DMS53 treated with DMSO at 0.1 percent for 48 hours (cell line): ENCODE results near the gene USP33.
"Not testable (repeated sequence)": the region's sequence is repeated elsewhere in the genome, so short reads cannot be mapped to it uniquely, and the experiment has no call there.

ENCODE experiments used
- DNase-seq: peaks from one replicate; lab custom pipeline; 2025; ENCODE audit not compliant: unreplicated experiment; lab: John Stamatoyannopoulos, UW

USP33 gene

DNA sequence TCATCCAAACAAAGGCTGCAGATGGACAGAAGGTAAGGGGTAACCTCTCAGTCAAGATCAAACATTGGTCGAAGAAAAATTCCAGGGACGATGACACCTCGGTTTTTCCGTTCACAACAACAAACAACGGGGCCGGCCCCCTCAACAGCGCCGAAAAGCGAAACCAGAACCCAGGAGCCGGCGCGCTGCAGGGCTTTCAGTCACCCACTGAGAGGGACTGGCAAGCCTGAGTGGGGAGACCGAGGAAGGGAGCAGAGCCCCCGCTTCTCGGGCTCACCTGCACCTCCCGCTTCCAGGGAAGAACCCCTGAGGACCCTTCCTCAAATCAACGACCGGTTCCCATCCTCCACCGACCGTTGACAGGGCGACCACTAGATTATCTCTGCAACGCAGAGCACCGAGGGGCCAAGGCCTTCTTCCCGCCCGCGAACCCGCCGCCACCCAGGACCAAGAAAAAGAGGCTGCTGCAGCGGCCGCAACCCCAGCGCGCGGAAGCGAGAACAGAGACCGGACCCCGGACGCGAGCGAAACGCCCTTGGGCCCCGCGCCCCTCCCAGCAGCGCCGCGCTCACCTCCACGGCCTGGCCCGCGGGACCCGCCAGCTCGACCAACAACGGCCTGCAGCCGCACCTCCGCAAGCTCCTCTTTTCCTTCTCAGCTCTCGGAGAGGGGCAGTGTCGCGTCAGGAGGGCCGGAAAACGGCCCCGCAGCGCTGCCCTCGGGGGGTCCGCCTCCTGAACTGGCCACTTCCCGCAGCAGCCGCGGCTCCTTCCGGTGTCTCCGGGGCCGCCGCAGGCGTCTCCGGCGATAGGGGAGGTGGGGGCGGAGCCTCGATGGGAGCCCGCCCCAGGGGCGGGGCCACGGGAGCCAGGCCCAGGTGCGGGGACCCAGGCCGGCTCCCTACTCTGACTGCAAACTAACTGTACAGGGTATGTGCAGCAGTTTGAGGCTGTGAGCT, at the start of gene USP33:
TSS of gene USP33 (minus strand) at position 782 of the 958 bp plus-strand sequence. CDS start 18,155 bp downstream, outside the sequence.
- peak; percentile 81 for DNase-seq

DNA sequence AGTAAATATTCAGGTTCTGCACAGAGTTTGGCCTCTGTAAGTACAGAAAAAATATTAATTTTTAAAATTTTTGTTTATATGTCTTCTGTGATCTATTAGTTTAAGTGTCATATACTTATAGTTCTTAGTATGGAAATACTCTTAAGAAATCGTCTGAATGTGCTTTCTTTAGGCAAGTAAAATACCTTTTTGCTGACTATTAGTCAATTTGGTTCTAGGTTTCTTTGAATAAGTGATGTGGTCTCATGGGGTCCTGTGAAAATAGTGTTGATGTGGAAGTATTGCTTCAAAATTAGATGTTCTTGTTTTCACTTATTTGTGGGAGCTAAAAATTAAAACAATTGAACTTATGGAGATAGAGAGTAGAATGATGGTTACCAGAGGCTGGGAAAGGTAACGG, 43.7 kb upstream of the USP33 start:
- DNase-seq = no peak

- DNase-seq = no peak
Observed at GRCh38 chr1:77802026-77802425, 42.4 kb upstream of the USP33 start.

DNA sequence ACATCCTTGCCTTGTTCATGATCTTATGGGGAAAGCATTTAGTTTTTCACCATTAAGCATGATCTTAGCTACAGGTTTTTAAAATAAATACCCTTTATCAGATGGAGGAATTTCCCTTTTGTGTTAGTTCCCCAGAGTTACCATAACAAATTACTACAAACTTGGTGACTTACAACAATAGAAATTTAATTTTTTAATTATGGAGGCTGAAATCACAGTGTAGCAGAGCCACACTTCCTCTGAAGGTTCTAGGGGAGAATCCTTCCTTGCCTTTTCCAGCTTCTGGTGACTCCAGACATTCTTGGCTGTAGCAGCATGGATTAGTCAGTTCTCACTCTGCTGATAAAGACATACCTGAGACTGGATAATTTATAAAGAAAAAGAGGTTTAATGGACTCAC, 38.3 kb upstream of the USP33 start:
- DNase-seq = no peak

DNA sequence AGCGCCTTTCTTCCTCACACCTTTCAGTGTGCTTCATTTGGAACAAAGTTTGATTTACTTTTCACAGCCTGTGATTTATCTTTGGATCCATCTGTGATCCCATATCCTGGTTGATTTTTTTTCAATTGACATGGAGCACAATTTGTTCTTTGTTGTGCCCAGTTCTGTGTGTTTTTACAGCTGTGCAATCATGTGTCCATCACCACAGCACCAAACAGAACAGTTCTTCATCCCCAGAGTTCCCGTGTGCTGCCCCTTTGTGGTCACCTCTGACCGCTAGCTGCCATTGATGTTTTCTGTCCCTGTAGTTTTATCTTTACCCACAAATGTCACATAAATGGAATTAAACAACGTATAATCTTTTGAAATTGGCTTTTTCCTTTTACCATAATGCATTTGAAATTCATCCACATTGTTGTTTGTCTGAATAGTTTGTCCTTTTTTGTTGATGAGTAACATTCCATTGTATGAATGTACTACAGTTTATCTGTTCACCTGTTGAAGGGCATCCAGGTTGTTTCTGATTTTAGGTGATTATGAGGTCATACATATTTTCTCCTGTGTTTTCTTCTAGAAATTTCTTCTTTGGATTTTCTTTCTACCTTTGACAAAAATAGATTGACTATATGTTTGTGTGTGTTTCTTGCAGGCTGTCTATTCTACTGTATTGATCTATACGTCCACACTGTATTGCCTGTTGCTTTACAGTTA, 37.2 kb upstream of the USP33 start:
- no peak for DNase-seq

DNA sequence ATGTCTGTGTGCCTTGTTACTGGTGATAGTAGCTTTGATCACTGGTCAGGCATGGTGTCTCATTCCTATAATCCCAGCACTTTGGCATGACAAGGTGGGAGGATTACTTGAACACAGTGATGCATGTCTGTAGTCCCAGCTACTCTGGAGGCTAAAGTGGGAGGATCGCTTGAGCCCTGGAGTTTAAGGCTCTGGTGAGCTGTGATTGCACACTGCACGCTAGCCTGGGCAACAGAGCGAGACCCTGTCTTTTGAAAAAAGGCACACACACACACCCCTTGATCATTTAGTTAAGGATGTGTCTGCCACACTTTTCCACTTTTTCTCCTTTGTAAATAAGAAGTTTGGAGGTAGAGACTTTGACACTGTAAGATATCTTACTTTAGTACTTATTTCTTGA, 34.9 kb upstream of the USP33 start:
- no peak for DNase-seq

- DNase-seq = not testable (repeated sequence)
Observed at GRCh38 chr1:77786093-77786741, 26.6 kb upstream of the USP33 start.

GRCh38 chr1:77783141-77783540, 23.5 kb upstream of the USP33 start:
- no peak for DNase-seq

DNA sequence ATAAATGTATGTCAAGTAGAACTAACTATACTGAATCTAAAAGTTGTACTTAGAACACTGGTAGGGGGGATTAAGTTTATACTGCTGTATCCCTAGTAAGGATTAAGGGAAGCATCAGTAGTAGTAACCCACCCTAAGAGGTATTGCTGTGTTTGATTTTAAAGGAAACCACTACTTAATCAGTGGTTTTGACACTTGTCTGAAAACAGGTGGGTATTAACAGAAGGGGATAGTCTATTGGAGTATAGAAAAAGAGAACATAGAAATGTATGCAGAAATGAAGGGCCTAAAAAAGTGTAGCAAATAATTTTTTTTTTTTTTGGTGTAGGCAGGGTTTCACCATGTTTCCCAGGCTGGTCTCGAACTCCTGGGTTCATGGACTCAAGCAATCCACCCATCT, 22.0 kb upstream of the USP33 start:
- DNase-seq = no peak

DNA sequence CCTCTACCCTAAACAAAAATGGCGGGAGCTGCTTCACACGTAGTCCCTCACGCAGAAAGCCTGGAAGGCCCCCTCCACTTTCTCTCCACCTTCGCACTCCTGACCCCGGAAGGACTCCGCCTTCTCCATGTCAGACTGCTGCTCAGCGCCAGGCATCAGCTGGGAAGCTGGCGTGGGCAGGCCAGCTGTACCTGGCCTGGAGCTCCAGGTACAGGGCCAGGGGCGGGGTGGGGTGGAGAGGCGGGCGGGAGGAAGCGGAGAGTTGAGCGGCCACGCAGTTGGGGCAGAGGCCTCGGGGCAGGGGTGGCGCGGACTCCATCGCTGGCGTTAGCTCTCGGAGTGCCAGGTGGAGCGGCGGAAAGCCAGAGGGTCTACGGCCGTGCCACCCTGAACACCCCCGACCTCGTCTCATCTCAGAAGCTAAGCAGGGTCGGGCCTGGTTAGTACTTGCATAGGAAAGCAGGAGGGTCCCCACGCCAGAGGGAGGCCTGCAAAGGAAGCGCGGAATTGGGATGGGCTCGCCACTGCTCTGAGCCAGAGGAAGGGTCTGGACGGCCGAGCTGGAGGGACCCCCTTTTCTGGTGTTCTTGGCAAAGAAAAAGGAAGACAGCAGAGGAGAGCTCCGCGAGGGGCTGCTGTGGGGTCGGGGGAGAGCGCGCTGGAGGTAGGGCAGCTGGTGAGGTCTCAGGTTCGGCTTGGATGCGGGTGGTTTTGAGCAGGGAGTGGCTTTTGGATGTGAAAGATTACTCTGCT, 20.1 kb upstream of the USP33 start, which contains the start of gene MIGA1:
TSS of gene MIGA1 (plus strand) at position 121 of the 753 bp plus-strand sequence. CDS start 3,604 bp downstream, outside the sequence.
- peak; percentile 98 for DNase-seq

DNA sequence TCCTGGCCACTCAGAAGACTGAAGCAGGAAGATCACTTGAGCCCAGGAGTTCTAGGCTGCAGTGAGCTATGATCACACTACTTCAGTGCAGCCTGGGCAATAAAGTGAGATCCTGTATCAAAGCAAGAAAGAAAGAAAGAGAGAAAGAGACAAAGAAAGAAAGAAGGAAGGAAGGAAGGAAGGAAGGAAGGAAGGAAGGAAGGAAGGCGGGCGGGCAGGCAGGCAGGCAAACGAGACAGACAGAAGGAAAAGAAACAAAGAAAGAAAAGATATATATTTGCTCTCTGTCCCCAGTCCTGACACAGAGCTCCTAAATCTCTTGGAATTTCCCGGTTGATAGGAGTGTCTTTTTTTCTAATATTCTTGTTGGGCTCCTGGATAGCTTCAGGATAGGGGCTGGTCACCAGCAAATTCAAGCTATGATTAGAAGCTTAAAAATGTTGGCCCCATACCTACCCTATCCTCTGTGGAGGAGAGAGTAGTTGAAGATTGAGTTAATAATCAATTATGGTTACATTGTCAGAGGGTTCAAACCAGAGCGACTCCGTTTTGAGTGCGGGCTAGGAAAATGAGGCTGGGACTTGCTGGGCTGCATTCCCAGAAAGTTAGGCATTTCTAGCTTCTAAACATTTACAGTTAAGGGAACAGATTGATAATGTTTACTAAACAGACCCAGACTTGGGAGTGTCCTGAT, 16.5 kb upstream of the USP33 start:
- no peak for DNase-seq

- no peak for DNase-seq
Observed at GRCh38 chr1:77768006-77768405, 8.4 kb upstream of the USP33 start.

DNA sequence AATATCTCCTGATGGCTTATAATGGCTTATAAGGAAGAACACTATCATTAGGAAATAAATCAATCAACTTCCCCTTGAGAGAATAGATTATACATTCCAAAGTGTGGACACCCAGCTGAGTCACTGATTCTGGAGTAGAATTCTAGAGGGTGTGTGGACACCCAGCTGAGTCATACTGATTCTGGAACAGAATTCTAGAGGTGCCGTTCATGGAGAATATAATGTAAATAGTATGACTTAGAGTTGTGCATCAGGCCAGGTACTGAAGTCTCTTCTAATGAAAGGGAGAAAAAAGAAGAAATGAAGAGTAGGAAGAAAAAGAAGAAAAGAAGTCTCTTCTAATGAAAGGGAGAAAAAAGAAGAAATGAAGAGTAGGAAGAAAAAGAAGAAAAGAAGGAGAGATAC, 2.4 kb upstream of the USP33 start:
- no peak for DNase-seq

DNA sequence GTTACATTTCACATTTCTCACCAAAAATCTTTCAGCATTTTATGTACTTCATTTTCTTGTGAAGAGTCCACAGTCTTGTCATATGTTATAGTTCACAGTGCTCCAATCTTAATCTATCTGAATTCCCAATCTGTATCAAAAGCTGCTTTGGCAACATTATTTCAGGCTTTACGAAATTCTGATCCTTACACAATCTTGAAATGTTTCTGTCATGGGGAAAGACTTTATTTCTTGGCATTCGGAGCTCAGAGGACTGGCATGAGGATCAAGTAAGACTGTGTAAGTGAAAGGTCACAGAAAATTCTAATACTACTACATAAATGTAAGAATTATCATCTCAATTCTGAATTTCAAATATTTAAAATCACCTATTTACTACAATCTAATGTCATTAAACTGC, 2.0 kb downstream of the USP33 start:
- no peak for DNase-seq

GRCh38 chr1:77757066-77757584, 2.5 kb downstream of the USP33 start:
- no peak for DNase-seq

DNA sequence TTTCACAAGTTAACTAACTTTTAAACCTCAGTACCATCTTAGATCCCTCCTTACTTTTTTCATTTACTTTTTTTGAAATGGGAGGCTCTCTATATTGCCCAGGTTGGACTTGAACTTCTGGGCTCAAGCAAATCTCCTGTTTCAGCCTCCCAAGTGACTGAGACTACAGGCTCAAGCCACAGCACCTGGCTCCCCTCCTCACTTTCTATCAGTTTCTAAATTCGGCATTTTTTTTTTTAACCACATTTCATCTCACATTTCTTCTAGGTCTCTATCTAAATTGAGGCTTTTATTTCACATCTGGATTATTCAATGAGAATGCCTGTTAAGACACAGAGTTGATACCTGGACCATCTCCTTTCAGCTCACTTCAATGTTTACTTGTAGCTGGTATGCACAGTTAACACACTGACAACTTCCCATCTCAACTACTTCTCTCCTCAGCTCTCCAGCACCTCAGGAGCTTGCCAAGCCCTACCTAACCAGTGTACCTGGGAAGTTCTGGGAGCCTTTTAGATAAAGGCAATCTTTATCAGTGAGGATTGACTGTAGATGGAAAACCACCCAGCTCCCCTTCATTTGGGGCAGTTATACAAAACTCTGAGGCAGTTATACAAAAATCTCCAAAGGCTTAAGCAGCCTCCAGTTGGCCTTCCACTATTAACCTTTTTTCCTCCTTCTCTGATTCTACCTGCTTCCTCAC, 3.4 kb downstream of the USP33 start:
- no peak for DNase-seq

GRCh38 chr1:77749489-77749888, 10.2 kb downstream of the USP33 start:
- DNase-seq = not testable (repeated sequence)

GRCh38 chr1:77744576-77744975, 15.1 kb downstream of the USP33 start:
- DNase-seq = no peak

GRCh38 chr1:77742011-77742555, 17.6 kb downstream of the USP33 start:
- DNase-seq = no peak
